SK-N-SH treated with all-trans-retinoic acid at 6 μM for 48 hours (cell line): ENCODE results near the gene ZNF853.

ENCODE experiments used
- CREB5 ChIP-seq: fragments of 250-450 bp; sonication (Bioruptor Pico); IDR thresholded peaks from 2 replicates; pipeline ENCODE4 v1.5.1; 2020; ENCODE audit warnings: low read depth, mild to moderate bottlenecking, moderate library complexity
- POU6F1 ChIP-seq: fragments of 250-450 bp; sonication (Bioruptor Pico); IDR thresholded peaks from 2 replicates; pipeline ENCODE4 v1.8.0; 2021; ENCODE audit warnings: low read depth, mild to moderate bottlenecking, moderate library complexity, borderline replicate concordance
- RARB ChIP-seq: fragments of 250-450 bp; sonication (Bioruptor Pico); IDR thresholded peaks from 2 replicates; pipeline ENCODE4 v1.8.0; 2021; ENCODE audit warnings: mild to moderate bottlenecking, moderate library complexity
- ZFP30 ChIP-seq: fragments of 450-650 bp; formaldehyde crosslinking; IDR thresholded peaks from 2 replicates; pipeline ENCODE4 v1.5.0; 2022; ENCODE audit warnings: mild to moderate bottlenecking, moderate library complexity

GRCh38 chr7:6642861-6643640 lies 27.6 kb downstream of the ZNF853 start:
- TF ChIP-seq RARB (no peak), ZFP30 (CRISPR knock-in tag) (no peak), CREB5 (CRISPR knock-in tag) (no peak), POU6F1 (CRISPR knock-in tag) (no peak)
